HepG2 (cell line): Measurements from ENCODE around the gene ACE. TPM values are rescaled to one million over a fixed set of nuclear protein-coding genes. Genes with fewer than 3 reads are reported as not detected.

ENCODE experiments used
- ARID4A ChIP-seq: sonication (generic); formaldehyde crosslinking; IDR thresholded peaks from 2 replicates; pipeline ENCODE4 v1.5.0; 2020; ENCODE audit warnings: mild to moderate bottlenecking, missing genetic modification reagents, borderline replicate concordance
- ARID5B ChIP-seq: IDR thresholded peaks from 2 replicates; pipeline ENCODE4 v1.4.0; 2020; ENCODE audit warnings: mild to moderate bottlenecking, missing genetic modification reagents
- CTCF ChIP-seq: sonication (generic); formaldehyde crosslinking; IDR thresholded peaks from 2 replicates; pipeline ENCODE4 v1.5.0; 2020; ENCODE audit warnings: mild to moderate bottlenecking, missing genetic modification reagents, moderate library complexity
- RXRB ChIP-seq: IDR thresholded peaks from 2 replicates; pipeline ENCODE4 v1.6.1; 2016; ENCODE audit warnings: borderline replicate concordance, missing genetic modification reagents, missing compliant biosample characterization
- SPEN ChIP-seq: sonication (generic); formaldehyde crosslinking; IDR thresholded peaks from 2 replicates; pipeline ENCODE4 v1.5.1; 2020; ENCODE audit warnings: low read depth, mild to moderate bottlenecking, missing genetic modification reagents
- XBP1 ChIP-seq: sonication (generic); formaldehyde crosslinking; IDR thresholded peaks from 2 replicates; pipeline ENCODE4 v1.5.0; 2020; ENCODE audit warnings: missing genetic modification reagents
- ZBTB10 ChIP-seq: sonication (generic); formaldehyde crosslinking; IDR thresholded peaks from 2 replicates; pipeline ENCODE4 v1.4.0; 2020; ENCODE audit warnings: missing genetic modification reagents, borderline replicate concordance
- ZNF607 ChIP-seq: sonication (generic); formaldehyde crosslinking; IDR thresholded peaks from 2 replicates; pipeline ENCODE4 v1.5.1; 2020; ENCODE audit warnings: missing genetic modification reagents, mild to moderate bottlenecking, borderline replicate concordance
- ZSCAN29 ChIP-seq: sonication (generic); formaldehyde crosslinking; conservative IDR thresholded peaks from 2 replicates; pipeline ENCODE4 v1.4.0; 2020; ENCODE audit warnings: mild to moderate bottlenecking, missing genetic modification reagents
- polyA plus RNA-seq, 8 experiments: library from polyadenylated mRNA; depleted of rRNA in 3 of 8; stranded (reverse) in 7 of 8; unstranded in 1 of 8; fragments of >200 nt; fragmentation: Illumina TruSeq in 4 of 8; extraction: Trizol in 4 of 8; gene quantifications; 2 replicates each; pipeline versions ENCODE4 v1.2.1 to v1.2.3, GENCODE V29; 2011 to 2016; ENCODE audit warnings: low read depth in 4 of 8, missing spikeins in 1 of 8, mixed read lengths in 1 of 8; ENCODE audit not compliant: insufficient read depth in 1 of 8
- total RNA-seq, 5 experiments: library from RNA; depleted of rRNA; stranded (reverse); fragments of >200 nt; fragmentation: Illumina TruSeq; extraction: Trizol; gene quantifications; 2 replicates each; pipeline ENCODE4 v1.2.3, GENCODE V29; 2016; ENCODE audit warnings: low read depth in 1 of 5

The ACE gene
- total and polyA plus RNA-seq, 2 of the 13 experiments (the other 11 are each of a cell fraction or from before 2014, with no cell fraction given), result 0.08 to 0.13 TPM

- 0 out of 2 replicates have a peak, but pooled peaks have one; percentile 9 for TF ChIP-seq ARID5B (CRISPR knock-in tag)
- TF ChIP-seq ZNF607 (CRISPR knock-in tag), result peak; percentile 67; the same call in 1 of the 2 replicates
- no peak for TF ChIP-seq ZBTB10 (CRISPR knock-in tag)
- 0 out of 2 replicates have a peak, but pooled peaks have one; percentile 18 for TF ChIP-seq RXRB (CRISPR knock-in tag)
- peak; percentile 52 for TF ChIP-seq SPEN
- peak; percentile 62 for TF ChIP-seq CTCF (CRISPR knock-in tag)
- TF ChIP-seq XBP1 (CRISPR knock-in tag), result 0 out of 2 replicates have a peak, but pooled peaks have one; percentile 3
- peak; percentile 61; the same call in 1 of the 2 replicates for TF ChIP-seq ARID4A (CRISPR knock-in tag)
- 0 out of 2 replicates have a peak, but pooled peaks have one; percentile 14 for TF ChIP-seq ZSCAN29 (CRISPR knock-in tag)
Measured at GRCh38 chr17:63445954-63446752, 30.7 kb upstream of the ACE start, which contains the start of gene CYB561 (continued).
